ENCODE measurements around the gene CSK.
"Not testable (repeated sequence)": the region's sequence is repeated elsewhere in the genome, so short reads cannot be mapped to it uniquely, and the experiment has no call there.

The CSK gene
- total RNA-seq: 168 reads per million, percentile 90 among the genes with 10 or more reads in this experiment

DNA sequence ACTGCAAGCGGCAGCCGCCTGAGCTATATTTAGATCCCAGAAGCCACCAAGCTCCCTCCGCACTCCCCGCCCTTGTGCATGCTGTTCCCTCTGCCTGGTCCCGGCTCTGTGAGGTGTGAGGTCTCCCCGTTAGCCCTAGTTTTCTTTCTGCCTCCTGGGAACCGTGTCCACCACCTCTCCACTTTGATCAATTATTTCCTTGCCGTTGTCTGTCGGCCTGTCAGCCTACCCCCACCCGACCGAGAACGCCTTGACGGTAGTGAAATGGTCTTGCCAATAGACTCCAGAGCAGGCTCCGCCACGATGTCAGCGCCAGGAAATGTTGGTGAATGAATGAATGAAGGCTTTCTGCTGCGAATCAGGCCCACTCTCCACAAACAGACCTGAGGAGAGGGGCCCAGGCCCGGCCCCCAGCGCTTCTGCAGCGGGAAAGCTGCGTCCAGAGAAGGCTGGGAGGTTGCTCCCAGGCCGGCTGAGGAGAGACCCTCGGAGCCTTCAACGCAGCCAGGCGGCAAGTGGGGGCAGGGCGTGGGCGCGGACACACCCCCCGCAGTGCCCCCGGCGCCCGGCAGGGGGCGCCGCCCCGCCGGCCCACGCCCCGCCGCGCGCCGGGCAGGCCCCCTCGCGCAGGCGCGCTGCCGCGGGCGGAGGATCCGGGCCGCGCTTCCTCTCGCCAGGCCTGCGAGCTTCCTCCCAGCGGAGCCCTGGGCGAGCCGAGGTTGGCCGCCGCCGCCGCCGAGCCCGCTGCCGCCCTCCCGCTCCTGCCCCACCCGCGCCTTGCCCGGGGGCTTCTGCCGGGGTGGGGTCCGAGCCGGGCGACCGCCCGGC is at the start of gene CSK:
Gene CSK (plus strand): TSS at position 650 of the 828 bp plus-strand sequence. CDS start 16,218 bp downstream, outside the sequence.
- peak; percentile 68 for DNase-seq

DNA sequence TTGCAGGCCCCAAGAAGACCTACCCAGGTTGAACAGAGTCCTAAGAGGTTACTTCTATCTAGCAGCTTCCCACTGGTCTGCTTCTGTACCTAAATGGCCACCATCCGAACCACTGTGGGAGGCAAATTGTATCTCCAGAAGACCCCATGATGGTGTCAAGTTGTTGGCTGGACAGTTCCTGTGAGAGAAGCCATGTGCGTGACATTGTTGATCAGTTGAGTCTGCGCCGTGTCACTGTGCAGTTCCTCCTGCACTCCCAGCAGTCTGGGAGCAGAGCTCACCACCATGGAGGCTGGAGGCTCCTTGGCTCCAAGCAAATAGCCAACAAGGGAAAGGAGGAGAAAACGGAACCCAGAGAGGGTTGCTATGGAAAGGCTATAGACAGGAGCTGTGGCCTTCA is 49.0 kb upstream of the CSK start:
- no peak for DNase-seq

DNA sequence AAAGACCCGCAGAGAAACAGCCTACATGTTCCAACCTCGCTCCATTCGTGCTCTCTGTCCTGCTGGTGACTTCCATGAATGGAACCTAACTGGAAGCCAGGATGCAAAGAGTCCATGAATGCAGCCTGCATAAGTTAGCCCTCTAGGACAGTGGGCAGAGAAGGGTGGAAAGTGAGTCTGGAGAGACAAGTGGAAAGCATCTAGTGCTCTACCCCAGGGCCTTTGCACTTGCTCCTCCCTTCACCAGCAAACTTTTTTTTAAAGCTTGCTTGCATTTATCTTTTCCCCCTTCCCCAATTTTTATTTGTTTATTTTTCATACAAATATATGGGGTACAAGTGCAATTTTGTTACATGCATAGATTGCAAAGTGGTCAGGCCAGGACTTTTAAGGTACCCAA is 48.6 kb upstream of the CSK start:
- no peak for DNase-seq

DNA sequence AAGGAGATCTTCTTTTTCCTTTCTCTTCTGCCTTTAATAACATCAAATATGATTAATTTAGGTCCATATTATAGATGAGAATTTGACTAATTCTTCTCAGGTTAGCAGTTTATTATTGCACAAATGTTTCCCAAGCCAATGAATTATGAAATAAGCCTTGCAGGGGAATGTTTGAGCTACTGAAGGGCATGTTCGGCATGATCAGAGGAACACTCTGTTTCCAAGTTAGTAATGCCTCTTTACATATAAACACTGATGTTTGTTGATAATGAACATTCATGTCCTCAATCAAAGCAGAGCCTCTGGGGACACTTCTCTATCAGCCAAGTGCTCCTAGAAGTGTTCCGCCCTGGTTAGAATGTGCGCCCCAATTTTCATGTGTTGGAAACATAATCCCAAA is 46.6 kb upstream of the CSK start:
- DNase-seq: no peak

DNA sequence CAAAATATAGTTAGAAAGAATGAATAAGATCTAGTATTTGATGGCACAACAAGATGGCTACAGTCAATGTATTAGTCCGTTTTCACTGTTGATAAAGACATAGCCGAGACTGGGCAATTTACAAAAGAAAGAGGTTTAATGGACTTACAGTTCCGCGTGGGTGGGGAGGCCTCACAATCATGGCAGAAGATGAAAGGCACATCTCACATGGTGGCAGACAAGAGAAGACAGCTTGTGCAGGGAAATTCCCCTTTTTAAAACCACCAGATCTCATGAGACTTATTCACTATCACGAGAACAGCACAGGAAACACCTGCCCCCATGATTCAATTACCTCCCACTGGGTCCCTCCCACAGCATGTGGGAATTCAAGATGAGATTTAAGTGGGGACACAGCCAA is 43.6 kb upstream of the CSK start:
- not testable (repeated sequence) for DNase-seq

DNA sequence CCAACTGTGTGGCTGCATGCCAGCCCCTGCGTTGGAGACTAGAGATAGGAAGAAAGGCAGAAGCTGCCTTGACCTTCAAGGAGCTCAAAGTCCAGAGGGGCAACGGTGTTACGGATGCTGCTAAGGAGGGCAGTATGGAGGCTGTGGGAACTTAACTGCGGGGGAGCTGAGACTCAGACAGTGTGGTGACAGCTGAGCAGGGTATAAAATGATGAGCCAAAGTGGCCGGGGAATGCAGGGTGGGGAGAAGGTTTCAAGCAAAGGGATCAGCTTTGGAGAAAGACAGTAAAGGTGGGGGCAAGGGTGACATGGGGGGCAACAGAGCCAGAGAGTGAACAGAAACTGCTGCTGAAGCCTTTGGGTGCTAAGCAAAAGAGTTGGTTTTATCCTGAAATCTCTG is 39.5 kb upstream of the CSK start:
- DNase-seq: no peak

DNA sequence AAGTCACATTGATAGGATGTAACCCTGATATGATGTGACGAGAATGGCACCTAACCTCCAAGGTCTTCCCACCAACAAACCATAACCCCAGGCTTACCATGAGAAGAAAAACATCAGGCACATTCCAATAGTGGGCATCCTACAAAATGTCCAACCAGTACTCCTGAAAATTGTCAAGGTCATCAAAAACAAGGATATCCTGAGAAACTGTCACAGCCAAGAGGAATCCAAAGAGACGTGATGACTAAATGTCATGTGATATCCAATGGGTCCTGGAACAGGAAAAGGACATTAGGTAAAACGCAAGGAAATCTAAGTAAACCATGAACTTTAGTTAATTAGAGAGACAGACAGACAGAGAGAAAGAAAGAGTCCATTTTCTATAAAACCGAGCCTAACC is 35.5 kb upstream of the CSK start:
- DNase-seq: no peak

DNA sequence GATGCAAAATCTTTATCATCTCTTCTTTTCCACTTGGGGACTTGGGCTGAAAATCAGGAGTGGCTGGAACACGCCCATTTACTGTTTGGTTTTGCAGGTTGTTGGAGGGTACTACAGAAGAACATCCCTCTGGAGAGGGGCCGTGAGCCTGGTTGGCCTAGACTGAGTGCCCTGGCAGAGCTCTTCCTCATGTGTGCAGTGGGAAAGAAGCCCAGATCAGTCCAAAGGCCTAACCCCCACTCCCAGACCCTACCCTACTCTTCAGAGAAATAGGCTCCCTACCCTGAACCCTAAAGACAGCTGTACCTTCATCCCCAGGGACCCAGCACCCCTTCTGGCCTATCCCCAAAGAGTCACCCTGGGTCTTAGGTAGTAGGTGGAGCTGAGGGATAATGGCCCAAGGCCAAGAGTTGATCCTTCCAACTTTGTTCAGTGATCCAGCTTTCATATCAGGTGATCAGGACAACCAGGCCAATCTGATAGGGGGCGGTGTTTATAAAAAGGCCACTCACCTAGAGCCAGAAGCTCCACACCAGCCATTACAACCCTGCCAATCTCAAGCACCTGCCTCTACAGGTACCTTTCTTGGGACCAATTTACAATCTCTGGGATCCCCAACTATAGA is 33.4 kb upstream of the CSK start, which contains the start of gene CYP1A2:
Gene CYP1A2 (plus strand): TSS at position 524 of the 625 bp plus-strand sequence. CDS start 894 bp downstream, outside the sequence.
- no peak for DNase-seq

DNA sequence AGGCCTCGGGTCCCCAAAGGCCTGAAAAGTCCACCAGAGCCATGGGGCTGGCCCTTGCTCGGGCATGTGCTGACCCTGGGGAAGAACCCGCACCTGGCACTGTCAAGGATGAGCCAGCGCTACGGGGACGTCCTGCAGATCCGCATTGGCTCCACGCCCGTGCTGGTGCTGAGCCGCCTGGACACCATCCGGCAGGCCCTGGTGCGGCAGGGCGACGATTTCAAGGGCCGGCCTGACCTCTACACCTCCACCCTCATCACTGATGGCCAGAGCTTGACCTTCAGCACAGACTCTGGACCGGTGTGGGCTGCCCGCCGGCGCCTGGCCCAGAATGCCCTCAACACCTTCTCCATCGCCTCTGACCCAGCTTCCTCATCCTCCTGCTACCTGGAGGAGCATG is 32.0 kb upstream of the CSK start:
- no peak for DNase-seq

DNA sequence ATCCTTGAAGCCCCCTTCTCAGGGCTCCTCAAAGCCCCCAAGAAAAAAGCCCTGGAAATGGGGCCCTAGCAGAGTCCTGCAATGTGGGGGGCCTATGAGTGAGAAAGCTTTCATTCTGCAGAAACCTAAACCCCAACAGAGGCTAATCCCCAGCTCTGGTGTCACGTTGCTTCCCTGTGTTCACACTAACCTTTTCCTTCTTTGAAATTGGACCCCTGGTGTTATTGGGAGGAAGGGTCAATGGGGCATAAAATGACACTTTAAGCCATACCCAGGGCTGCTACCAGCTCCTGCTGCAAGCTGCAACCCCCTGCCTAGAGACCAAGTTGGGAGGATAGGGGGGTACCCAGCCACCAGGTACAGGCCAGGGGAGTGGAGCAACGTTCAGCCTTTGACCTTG is 31.1 kb upstream of the CSK start:
- DNase-seq: no peak

DNA sequence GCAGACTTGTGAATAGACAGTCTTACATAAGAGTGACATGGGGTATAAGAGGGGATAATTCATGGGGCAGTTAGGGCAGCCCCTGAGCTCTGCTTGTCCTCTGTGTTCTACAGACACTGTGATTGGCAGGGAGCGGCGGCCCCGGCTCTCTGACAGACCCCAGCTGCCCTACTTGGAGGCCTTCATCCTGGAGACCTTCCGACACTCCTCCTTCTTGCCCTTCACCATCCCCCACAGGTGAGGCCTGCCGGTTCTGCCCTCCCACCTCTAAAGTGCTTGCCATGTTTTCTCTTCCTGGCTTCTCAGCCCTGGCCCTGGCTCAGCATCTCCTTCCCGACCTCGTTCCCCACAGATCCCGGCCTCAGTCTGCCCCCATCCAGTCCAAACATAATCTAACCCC is 29.9 kb upstream of the CSK start:
- no peak for DNase-seq

DNA sequence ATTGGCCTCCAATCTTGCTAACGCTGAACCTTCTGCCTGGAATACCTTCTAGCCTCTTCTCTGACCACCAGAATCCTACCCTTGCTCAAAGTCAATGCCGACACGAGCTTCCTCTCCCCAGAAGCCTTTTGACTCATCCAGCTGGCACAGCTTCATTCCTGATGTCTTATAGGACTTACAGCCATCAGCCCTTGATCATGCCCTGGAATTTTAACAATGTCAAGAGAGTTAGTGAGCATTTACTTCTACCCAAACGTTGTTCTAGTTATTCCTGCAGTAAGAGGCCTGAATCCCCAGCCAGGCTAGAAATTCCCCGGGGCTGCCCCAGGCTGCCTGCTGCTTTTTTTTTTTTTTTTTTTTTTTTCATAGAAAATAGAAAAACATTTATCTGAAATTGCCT is 29.3 kb upstream of the CSK start:
- DNase-seq: no peak

DNA sequence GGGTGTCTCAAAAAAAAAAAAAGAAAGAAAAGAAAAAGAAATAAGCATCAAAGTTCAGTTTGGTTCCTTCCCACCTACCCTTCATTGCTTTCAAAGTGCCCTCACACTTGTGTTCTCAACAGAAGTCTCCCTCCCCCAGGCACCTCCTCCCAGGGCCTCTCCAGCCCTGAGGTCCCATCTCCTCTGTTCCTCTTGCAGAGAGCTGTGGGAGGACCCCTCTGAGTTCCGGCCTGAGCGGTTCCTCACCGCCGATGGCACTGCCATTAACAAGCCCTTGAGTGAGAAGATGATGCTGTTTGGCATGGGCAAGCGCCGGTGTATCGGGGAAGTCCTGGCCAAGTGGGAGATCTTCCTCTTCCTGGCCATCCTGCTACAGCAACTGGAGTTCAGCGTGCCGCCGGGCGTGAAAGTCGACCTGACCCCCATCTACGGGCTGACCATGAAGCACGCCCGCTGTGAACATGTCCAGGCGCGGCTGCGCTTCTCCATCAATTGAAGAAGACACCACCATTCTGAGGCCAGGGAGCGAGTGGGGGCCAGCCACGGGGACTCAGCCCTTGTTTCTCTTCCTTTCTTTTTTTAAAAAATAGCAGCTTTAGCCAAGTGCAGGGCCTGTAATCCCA is 27.2 kb upstream of the CSK start:
- DNase-seq: no peak

DNA sequence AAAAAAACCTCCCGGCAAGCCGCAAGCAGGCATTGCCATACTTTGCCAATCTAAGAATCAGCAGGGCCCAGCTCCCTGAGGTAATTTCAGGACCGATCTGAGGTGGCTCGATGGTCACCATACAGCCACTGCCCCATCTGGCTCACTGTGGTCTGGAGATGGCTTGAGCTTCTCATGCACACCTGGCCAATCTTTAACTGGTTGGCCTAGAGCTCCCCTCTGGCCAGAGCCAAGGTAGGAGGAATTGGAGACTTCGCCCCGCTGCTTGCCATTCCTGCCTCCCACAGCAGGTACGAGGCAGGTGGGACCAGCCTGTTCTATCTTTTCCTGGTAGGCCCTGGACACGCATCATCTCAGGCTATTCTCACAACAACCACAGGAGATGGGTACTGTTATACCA is 23.1 kb upstream of the CSK start:
- DNase-seq: no peak

DNA sequence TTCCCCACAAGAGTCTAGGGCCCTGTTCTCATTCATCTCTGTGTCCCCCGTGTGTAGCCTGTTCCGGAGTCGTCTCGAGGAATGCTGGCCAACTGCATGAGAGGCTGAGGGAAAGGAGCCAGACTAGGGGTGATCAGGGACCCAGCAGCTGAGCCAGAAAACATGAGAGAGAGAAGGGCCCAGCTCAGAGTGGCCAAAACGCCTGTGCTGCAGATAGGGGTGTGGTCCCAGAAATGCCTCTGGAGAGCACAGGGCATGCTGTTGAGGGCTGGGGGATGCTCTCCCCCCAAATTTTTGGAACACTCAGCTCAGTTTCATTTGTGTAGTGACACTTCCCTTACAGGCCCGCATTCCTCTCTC is 19.1 kb upstream of the CSK start:
- DNase-seq: no peak

DNA sequence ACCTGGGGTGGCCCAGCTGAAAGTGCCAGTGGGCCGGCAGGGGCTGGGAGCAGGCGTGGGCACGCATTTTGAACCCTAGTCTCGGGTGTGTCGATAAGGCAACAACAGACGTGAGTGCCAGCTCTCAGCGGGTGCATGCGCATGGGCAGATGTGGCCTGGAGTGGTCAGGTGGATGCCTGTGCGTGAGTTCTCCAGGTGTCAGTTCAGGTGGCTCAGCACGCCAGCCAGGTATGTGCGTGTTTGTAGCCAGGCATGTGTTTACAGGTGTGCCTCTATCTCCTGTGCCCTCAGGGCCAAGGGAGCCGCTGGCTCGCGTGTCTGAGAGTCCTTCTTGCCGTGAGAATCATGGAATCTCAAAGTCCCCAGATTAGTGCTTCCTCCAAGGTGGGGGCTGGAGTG is 18.5 kb upstream of the CSK start:
- no peak for DNase-seq

DNA sequence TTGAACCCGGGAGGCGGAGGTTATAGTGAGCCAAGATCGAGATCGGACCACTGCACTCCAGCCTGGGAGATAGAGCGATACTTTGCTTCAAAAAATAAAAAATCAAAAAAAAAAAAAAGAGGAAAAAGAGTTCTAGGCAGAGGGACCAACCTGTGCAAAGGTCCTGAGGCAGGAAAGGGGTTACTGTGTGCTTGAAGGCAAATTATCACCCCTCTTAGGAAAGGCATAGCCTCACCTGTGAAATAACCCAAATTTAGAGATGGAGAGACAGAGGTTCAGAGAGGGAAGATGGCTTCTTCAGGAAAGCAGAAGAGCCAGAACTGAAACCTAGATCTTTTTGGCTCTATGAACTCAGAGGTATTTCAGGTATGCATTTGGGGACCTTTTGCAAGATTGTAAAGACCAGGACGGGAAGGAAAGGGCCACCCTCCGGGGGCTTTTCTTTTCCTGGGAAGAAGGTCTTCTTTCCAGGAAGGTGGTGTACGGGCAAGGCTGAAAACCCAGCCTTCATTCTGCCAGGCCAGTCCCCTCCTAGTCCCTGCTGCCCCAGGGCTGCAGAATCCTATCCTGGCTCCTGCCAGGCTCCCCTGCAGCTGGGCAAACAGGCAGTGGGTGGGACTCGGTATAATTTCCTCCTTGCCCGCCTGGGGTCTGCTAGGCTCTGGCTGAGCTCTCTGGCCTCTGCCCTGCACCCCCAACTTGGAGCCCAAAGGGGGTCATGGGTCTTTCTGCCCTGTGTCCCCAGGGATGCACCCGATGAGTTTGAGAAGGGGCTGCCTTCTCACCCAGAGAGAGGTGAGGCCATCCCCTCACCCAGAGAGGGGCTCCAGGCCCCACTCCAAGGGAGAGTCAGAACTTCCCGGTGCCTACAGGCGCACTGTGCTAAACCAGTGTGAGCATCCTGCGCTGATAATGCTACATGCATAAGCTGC is 14.4 kb upstream of the CSK start:
- DNase-seq: no peak

DNA sequence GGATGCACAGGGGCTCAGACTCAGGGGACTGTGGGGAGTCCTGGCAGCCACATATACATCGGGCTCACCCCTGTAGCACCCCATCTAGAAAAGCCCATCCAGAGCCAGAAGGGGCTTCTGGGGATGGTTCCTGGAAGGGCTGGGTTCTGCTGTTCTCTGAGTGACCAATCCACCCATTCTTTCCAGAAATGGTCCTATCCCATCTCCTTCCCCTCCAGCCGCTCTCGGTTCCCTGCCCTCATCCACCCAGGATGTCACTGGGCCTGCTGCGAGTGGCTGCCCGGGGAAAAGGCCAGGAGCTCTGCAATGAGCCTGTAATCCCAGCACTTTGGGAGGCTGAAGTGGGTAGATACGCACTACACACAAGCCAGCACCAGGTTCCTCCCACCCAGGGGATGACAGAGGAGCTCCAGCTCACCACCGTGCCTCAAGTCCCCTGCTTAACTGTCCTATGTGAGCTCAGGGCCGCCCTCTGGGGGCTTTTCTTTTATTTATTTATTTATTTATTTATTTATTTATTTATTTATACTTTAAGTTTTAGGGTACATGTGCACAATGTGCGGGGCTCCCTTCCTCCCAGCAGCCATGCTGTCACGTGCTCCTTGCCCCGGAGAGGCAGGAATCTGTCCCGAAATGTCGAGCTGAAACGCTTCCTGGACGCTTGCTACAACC is 13.6 kb upstream of the CSK start:
- DNase-seq: no peak

DNA sequence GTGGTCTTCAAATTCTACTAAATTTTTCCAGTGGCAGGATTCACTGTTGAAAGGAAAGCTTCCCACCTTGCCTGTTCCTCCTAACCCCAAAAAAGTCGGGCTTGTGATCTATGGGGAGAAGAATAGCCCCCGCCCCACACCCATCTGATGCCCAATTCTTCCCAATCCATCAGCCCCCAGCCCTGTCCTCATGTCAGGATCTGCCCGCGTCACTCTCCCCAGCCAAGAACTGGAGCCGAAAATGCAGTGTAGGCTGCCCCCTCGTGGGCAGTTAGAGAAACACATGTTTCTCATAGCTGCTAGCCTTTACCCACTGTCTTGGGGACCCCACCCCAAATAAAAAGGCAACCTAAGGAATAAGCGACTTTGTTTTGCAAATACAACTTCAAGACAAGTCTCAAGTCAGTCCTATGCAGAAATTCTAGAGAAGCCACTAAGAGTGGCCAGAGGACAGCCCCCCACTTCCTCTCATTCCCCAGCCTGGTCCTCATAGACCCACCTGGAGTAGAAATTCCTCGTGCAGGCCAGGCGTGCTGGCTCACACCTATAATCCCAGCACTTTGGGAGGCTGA is 13.0 kb upstream of the CSK start:
- peak; percentile 58 for DNase-seq

DNA sequence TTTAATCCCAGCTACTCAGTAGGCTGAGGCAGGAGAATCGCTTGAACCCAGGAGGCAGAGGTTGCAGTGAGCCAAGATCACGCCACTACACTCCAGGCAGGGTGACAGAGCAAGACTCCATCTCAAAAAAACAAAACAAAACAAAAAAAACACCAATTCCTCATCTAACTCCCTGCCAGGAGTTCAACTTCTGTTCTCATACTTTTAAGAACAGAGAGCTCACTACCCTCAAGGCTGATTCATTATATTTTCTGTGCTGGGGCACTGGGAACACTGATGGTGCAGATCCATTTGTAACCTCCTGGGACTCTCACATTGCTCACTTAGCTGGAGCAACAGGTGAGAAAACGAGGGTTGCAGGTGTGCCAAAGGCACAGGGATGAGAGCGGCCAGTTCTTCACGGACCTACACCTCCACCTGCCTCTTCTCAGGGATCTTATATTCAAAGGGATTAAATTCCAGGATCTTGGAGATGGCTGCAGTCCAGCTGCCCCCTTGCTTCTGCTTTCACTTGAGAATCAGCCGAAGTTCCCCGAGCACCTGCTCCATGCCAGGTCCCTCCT is 12.3 kb upstream of the CSK start:
- DNase-seq: no peak

DNA sequence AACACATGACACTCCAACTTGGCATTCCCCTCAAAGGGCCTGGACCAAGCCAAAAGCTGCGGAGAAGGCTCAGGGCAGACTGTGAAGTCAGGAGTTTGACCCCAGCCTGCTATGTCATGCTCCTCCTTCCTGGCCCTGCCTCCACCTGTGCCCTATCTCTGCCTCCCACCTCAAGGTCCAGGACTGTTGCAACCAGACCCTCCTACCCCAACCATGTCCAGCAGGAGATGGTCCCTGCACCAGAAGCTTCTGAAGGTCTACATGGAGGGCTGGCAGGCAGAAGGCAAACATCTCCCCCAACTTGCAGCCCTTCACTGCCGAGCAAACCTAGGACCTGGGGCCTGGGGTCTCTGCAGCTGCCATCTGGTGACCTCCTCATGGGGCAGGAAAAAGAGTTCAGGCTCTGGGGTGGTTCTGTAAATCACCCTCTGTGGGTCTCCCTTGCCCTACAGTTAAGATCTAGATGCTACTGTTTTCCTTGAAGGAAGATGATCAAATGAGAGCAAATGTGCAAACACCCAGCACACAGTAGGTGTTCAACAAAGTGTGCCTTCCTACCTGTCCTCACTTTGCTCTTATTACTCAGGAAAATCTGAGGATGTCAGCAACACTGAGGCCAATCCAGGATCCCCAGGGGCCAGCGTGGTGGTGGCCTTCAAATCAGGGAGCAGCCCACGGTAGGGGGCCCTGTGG is 11.5 kb upstream of the CSK start:
- DNase-seq: no peak

All from effector CD4-positive, alpha-beta T cell (primary cell).